Naive thymus-derived CD4-positive, alpha-beta T cell (primary cell): ENCODE measurements around the gene BPIFB1. TPM values are rescaled to one million over a fixed set of nuclear protein-coding genes. Genes with fewer than 3 reads are reported as not detected.

Source experiments
- ATAC-seq: fragments of 150-1000 bp; cut with Tn5 transposase; 2 replicates; pipeline ENCODE4 v1.10.0; 2021; ENCODE audit warnings: mild to moderate bottlenecking, moderate library complexity
- CTCF ChIA-PET: fragments of 350-600 bp; sonication (Branson Sonifier 250); formaldehyde crosslinking; loops from one replicate; lab custom pipeline; 2021; ENCODE audit warnings: antibody characterized with exemption; lab: Charles Lee
- POLR2A ChIA-PET: fragments of 350-600 bp; sonication (Branson Sonifier 250); formaldehyde crosslinking; loops from one replicate; lab custom pipeline; 2021; ENCODE audit warnings: antibody characterized with exemption, inconsistent platforms; lab: Charles Lee
- DNase-seq, 9 donors: peaks; one replicate each; pipeline versions ENCODE4 v3.0.0 to v3.0.0-alpha.2; 2020 to 2022; ENCODE audit warnings: mixed read lengths in 1 of 9
- H3K27ac ChIP-seq: one replicate; pipeline ENCODE4 v1.7.0; 2013; ENCODE audit warnings: mild to moderate bottlenecking, low read depth, low read length, moderate library complexity
- H3K27me3 ChIP-seq, 2 donors: one replicate each; pipeline ENCODE4 v1.7.0; 2013; ENCODE audit warnings: low read length in 2 of 2, mild to moderate bottlenecking in 2 of 2, moderate library complexity in 2 of 2; ENCODE audit not compliant: control insufficient read depth in 2 of 2, insufficient read depth in 2 of 2
- H3K36me3 ChIP-seq, 3 experiments: 1 replicate in 2 of 3; 2 replicates in 1 of 3; pipeline ENCODE4 v1.7.0; 2013; ENCODE audit warnings: low read length in 3 of 3, mild to moderate bottlenecking in 3 of 3, moderate library complexity in 1 of 3; ENCODE audit not compliant: insufficient read depth in 3 of 3, control insufficient read depth in 2 of 3
- H3K4me1 ChIP-seq, 2 donors: one replicate each; pipeline ENCODE4 v1.7.0; 2013; ENCODE audit warnings: low read length in 2 of 2, mild to moderate bottlenecking in 2 of 2, moderate library complexity in 1 of 2; ENCODE audit not compliant: control insufficient read depth in 2 of 2, insufficient read depth in 2 of 2
- H3K4me3 ChIP-seq: 2 replicates; pipeline ENCODE4 v1.7.0; 2013; ENCODE audit warnings: mild to moderate bottlenecking, low read length
- H3K9me3 ChIP-seq, 3 experiments: 1 replicate in 2 of 3; 2 replicates in 1 of 3; pipeline ENCODE4 v1.7.0; 2013; ENCODE audit warnings: low read length in 3 of 3; ENCODE audit not compliant: control insufficient read depth in 2 of 3
- H3K27ac Mint-ChIP-seq, 9 donors: one replicate each; pipeline ENCODE4 v1.8.0; 2020 to 2022; ENCODE audit warnings: mixed read lengths in 9 of 9, mild to moderate bottlenecking in 8 of 9, moderate library complexity in 5 of 9, inconsistent platforms in 2 of 9
- H3K27me3 Mint-ChIP-seq, 5 donors: one replicate each; pipeline ENCODE4 v1.8.0; 2021 to 2022; ENCODE audit warnings: mixed read lengths in 5 of 5, mild to moderate bottlenecking in 1 of 5
- H3K36me3 Mint-ChIP-seq, 5 donors: one replicate each; pipeline ENCODE4 v1.8.0; 2020 to 2022; ENCODE audit warnings: mixed read lengths in 5 of 5, mild to moderate bottlenecking in 3 of 5, inconsistent platforms in 1 of 5
- H3K4me1 Mint-ChIP-seq, 7 donors: one replicate each; pipeline ENCODE4 v1.8.0; 2020 to 2022; ENCODE audit warnings: mixed read lengths in 7 of 7, mild to moderate bottlenecking in 3 of 7, inconsistent platforms in 1 of 7
- H3K4me3 Mint-ChIP-seq, 10 donors: one replicate each; pipeline ENCODE4 v1.8.0; 2020 to 2022; ENCODE audit warnings: mild to moderate bottlenecking in 10 of 10, mixed read lengths in 10 of 10, moderate library complexity in 6 of 10, inconsistent platforms in 2 of 10
- H3K9me3 Mint-ChIP-seq, 11 donors: one replicate each; pipeline ENCODE4 v1.8.0; 2020 to 2022; ENCODE audit warnings: mixed read lengths in 11 of 11, mild to moderate bottlenecking in 4 of 11, inconsistent platforms in 1 of 11, moderate library complexity in 1 of 11
- intact Hi-C, 2 donors: fragments of 100-400 bp; cut with micrococcal nuclease; formaldehyde crosslinking; loops; one replicate each; pipeline ENCODE4 v1.15.1; 2023
- polyA plus RNA-seq, 2 donors: library from polyadenylated mRNA; unstranded; fragments of 300-500 nt; fragmentation: Illumina TruSeq; gene quantifications; one replicate each; pipeline ENCODE4 v1.2.3, GENCODE V29; 2021
- total RNA-seq, 6 experiments: library from RNA in 5 of 6; stranded (reverse) in 5 of 6; gene quantifications; 1 replicate in 5 of 6; 2 replicates in 1 of 6; pipeline ENCODE4 v1.2.3 and lab custom pipeline; 2021 to 2026

The BPIFB1 gene
- total and polyA plus RNA-seq, 7 experiments from 2014 or later = not detected

GRCh38 chr20:33313686-33314314, 30.8 kb downstream of the BPIFB1 start:
- Mint-ChIP-seq H3K36me3 (no peaks in the 10 kb centered on the region), H3K27me3 (peaks cover 0 to 8% (median 0%) of the 10 kb centered on the region in 5 donors), H3K4me3 (no peak overlapping the region), H3K4me1 (peaks cover 0 to 2% (median 0%) of the 10 kb centered on the region in 7 donors), H3K27ac (no peak overlapping the region), H3K9me3 (no peaks in the 10 kb centered on the region)
- CTCF ChIA-PET = no interaction called here
- H3K9me3 ChIP-seq = no peaks in the 10 kb centered on the region
- H3K4me3 ChIP-seq = no peak overlapping the region
- H3K27ac ChIP-seq = no peak overlapping the region
- POLR2A ChIA-PET = no interaction called here
- DNase-seq (no peak), ATAC-seq (no peak)
- no peaks in the 10 kb centered on the region for H3K36me3 ChIP-seq
- no peaks in the 10 kb centered on the region for H3K4me1 ChIP-seq
- intact Hi-C loops = no loop called here
- no peaks in the 10 kb centered on the region for H3K27me3 ChIP-seq

DNA sequence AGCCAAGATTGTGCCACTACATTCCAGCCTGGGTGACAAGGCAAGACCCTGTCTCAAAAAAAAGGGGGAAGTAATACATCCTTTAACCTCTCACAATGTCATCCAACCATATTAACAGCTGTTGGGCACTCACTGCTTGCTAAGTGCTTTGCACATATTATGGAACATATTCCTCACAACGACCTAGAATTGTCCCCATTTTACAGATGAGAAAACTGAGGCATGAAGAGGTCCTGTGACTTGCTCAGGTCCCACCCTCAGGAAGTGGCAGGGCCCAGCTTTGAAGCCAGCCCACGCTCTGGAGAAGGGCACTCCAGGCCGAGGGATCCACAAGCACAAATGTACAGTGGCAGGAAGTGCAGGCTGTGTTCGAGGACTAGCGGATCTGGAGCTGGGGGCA, 33.3 kb downstream of the BPIFB1 start:
- no peaks in the 10 kb centered on the region for H3K4me1 ChIP-seq
- intact Hi-C loops = no loop called here
- H3K27me3 Mint-ChIP-seq = peaks cover 0 to 14% (median 0%) of the 10 kb centered on the region in 5 donors
- no peaks in the 10 kb centered on the region for H3K36me3 ChIP-seq
- H3K36me3 Mint-ChIP-seq = no peaks in the 10 kb centered on the region
- ChIA-PET POLR2A (no interaction called here), CTCF (interaction anchor here (0.6 kb wide), 1 partner anchor 17 kb away, joined by 3 read pairs; no protein-coding TSS in a partner anchor)
- H3K4me1 Mint-ChIP-seq = peaks cover 0 to 2% (median 0%) of the 10 kb centered on the region in 7 donors
- no peak overlapping the region for H3K27ac ChIP-seq
- H3K9me3 ChIP-seq = no peaks in the 10 kb centered on the region
- ATAC-seq (no peak), DNase-seq (no peak)
- H3K4me3 Mint-ChIP-seq = no peak overlapping the region
- no peak overlapping the region for H3K4me3 ChIP-seq
- no peaks in the 10 kb centered on the region for H3K27me3 ChIP-seq
- no peaks in the 10 kb centered on the region for H3K9me3 Mint-ChIP-seq
- no peak overlapping the region for H3K27ac Mint-ChIP-seq

DNA sequence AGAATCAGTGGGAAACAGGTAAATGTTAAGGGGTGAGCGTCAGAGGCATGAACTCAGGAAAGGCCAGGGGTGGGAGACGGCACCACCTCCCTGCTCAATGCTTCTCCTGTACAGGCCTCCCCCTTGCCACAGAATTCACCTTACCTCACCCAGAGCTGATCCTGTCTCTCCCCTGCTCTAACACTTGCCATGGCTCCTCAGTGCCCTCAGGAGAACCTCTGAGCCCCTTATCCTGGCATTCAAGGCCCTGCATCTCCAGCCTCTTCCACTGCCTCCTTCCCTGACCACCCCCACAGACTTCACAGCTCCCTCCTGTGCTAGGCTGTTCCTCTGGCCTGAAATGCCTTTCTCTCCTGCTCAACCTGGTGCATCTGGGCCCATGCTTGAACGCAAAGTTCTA, 33.9 kb downstream of the BPIFB1 start:
- H3K9me3 ChIP-seq = no peaks in the 10 kb centered on the region
- H3K27me3 Mint-ChIP-seq = peaks cover 0 to 10% (median 0%) of the 10 kb centered on the region in 5 donors
- H3K27me3 ChIP-seq = no peaks in the 10 kb centered on the region
- no peaks in the 10 kb centered on the region for H3K9me3 Mint-ChIP-seq
- H3K27ac ChIP-seq = no peak overlapping the region
- H3K4me1 Mint-ChIP-seq = peaks cover 0 to 2% (median 0%) of the 10 kb centered on the region in 7 donors
- no peaks in the 10 kb centered on the region for H3K4me1 ChIP-seq
- no peaks in the 10 kb centered on the region for H3K36me3 Mint-ChIP-seq
- no peaks in the 10 kb centered on the region for H3K36me3 ChIP-seq
- intact Hi-C loops = no loop called here
- no peak for DNase-seq
- H3K4me3 ChIP-seq = no peak overlapping the region
- H3K27ac Mint-ChIP-seq = no peak overlapping the region
- ChIA-PET POLR2A (no interaction called here), CTCF (no interaction called here)
- no peak for ATAC-seq
- no peak overlapping the region for H3K4me3 Mint-ChIP-seq

GRCh38 chr20:33317424-33318095, 34.5 kb downstream of the BPIFB1 start:
- ATAC-seq (no peak), DNase-seq (no peak)
- Mint-ChIP-seq H3K4me3 (no peak overlapping the region), H3K36me3 (no peaks in the 10 kb centered on the region), H3K9me3 (no peaks in the 10 kb centered on the region), H3K27ac (no peak overlapping the region), H3K4me1 (peaks cover 0 to 2% (median 0%) of the 10 kb centered on the region in 7 donors), H3K27me3 (peaks cover 0 to 10% (median 3%) of the 10 kb centered on the region in 5 donors)
- ChIA-PET CTCF (no interaction called here), POLR2A (no interaction called here)
- no peak overlapping the region for H3K27ac ChIP-seq
- H3K27me3 ChIP-seq = no peaks in the 10 kb centered on the region
- no peak overlapping the region for H3K4me3 ChIP-seq
- no peaks in the 10 kb centered on the region for H3K9me3 ChIP-seq
- intact Hi-C loops = no loop called here
- no peaks in the 10 kb centered on the region for H3K4me1 ChIP-seq
- H3K36me3 ChIP-seq = no peaks in the 10 kb centered on the region

DNA sequence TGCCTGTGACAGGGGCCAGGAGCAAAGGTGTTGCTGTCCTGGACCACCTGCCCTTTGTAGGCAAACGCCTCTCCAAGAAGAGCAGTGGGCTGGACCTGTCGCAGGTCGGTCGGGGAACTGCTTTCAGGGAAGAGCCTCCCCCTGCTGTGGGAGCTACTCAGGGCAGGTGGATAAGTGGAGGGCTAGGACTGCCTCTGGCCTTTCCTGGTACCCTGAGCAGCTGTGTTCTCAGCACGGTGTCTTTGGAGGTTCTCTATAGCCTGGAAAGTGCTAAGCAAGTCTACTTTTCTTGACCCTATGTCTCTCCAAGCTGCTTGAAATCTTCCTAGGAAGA, 35.0 kb downstream of the BPIFB1 start:
- ATAC-seq (no peak), DNase-seq (no peak)
- ChIA-PET POLR2A (no interaction called here), CTCF (no interaction called here)
- H3K27me3 ChIP-seq = no peaks in the 10 kb centered on the region
- intact Hi-C loops = no loop called here
- H3K27ac Mint-ChIP-seq = no peak overlapping the region
- no peak overlapping the region for H3K4me3 ChIP-seq
- peaks cover 0 to 13% (median 3%) of the 10 kb centered on the region in 5 donors for H3K27me3 Mint-ChIP-seq
- no peak overlapping the region for H3K27ac ChIP-seq
- H3K9me3 Mint-ChIP-seq = peaks cover 0 to 1% (median 0%) of the 10 kb centered on the region in 11 donors
- no peak overlapping the region for H3K4me3 Mint-ChIP-seq
- H3K36me3 ChIP-seq = no peaks in the 10 kb centered on the region
- H3K36me3 Mint-ChIP-seq = no peaks in the 10 kb centered on the region
- H3K9me3 ChIP-seq = no peaks in the 10 kb centered on the region
- peaks cover 0 to 2% (median 0%) of the 10 kb centered on the region in 7 donors for H3K4me1 Mint-ChIP-seq
- H3K4me1 ChIP-seq = no peaks in the 10 kb centered on the region

DNA sequence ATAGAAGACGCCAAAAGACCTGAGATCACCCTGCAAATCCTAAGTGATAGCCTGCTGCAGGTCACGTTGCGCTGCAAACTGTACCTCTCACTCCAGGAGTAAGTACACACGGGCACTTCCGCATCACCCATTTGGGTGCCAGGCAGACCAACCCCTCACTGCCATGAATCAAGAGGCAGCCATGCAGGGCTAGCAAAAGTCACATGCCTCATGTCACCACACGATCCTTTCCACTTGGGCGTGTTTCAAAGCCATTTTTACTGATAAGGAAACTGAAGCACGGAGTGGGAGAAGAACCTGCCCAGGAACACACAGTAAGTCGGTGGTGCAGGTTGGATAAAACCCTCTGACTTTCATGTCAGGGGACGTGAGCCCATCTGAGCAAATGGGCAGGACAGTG, 37.0 kb downstream of the BPIFB1 start:
- DNase-seq = no peak
- H3K27me3 ChIP-seq = no peaks in the 10 kb centered on the region
- intact Hi-C loops = no loop called here
- no peak overlapping the region for H3K27ac Mint-ChIP-seq
- peaks cover 0 to 14% (median 3%) of the 10 kb centered on the region in 5 donors for H3K27me3 Mint-ChIP-seq
- H3K4me1 Mint-ChIP-seq = peaks cover 0 to 2% (median 0%) of the 10 kb centered on the region in 7 donors
- no peak overlapping the region for H3K4me3 Mint-ChIP-seq
- POLR2A ChIA-PET = no interaction called here
- H3K4me1 ChIP-seq = no peaks in the 10 kb centered on the region
- H3K9me3 Mint-ChIP-seq = peaks cover 0 to 1% (median 0%) of the 10 kb centered on the region in 11 donors
- no peaks in the 10 kb centered on the region for H3K9me3 ChIP-seq
- H3K36me3 ChIP-seq = no peaks in the 10 kb centered on the region
- CTCF ChIA-PET = interaction anchor here (0.7 kb wide), 1 partner anchor 200 kb away, joined by 3 read pairs; no protein-coding TSS in a partner anchor
- H3K36me3 Mint-ChIP-seq = no peaks in the 10 kb centered on the region
- no peak for ATAC-seq
- H3K4me3 ChIP-seq = no peak overlapping the region
- H3K27ac ChIP-seq = no peak overlapping the region

DNA sequence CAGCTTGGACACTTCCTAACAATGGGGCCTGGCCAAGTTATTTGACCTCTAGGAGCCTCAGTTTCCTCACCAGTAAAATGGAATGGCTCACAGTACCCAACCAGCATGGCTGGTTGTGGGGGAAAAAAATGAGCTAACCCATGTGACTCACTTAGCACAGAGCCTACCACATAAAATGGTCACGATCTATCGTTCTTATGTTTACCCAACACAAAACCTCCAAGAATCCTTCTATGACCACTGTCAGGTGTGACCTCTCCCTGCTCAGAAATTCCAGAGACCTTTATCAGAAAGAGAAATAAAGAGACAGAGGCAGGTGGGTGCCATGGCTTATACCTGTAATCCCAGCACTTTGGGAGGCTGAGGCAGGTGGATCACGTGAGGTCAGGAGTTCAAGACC, 39.4 kb downstream of the BPIFB1 start:
- Histone ChIP-seq H3K27ac (no peak overlapping the region), H3K27me3 (no peaks in the 10 kb centered on the region), H3K36me3 (no peaks in the 10 kb centered on the region), H3K4me1 (no peaks in the 10 kb centered on the region), H3K9me3 (no peaks in the 10 kb centered on the region), H3K4me3 (no peak overlapping the region)
- Mint-ChIP-seq H3K9me3 (peaks cover 0 to 1% (median 0%) of the 10 kb centered on the region in 11 donors), H3K4me3 (no peak overlapping the region), H3K27me3 (peaks cover 0 to 17% (median 3%) of the 10 kb centered on the region in 5 donors), H3K4me1 (no peaks in the 10 kb centered on the region), H3K36me3 (no peaks in the 10 kb centered on the region), H3K27ac (no peak overlapping the region)
- intact Hi-C loops = no loop called here
- ATAC-seq = no peak
- no peak for DNase-seq
- POLR2A ChIA-PET = no interaction called here
- CTCF ChIA-PET = no interaction called here
